Smooth muscle cell of the brain vasculature (primary cell): ENCODE measurements around the gene TMSB4X.
"Not testable (repeated sequence)": the region's sequence is repeated elsewhere in the genome, so short reads cannot be mapped to it uniquely, and the experiment has no call there.

Source experiments
- DNase-seq: peaks from one replicate; pipeline ENCODE4 v3.0.0-alpha.2; 2012; ENCODE audit warnings: low read depth, low spot score

The TMSB4X gene

GRCh38 chrX:12954981-12955380 lies 19.9 kb upstream of the TMSB4X start:
- no peak for DNase-seq

- DNase-seq = no peak
These were observed 18.8 kb upstream of the TMSB4X start for GRCh38 chrX:12955882-12956703.

- no peak for DNase-seq
These were observed 18.0 kb upstream of the TMSB4X start for GRCh38 chrX:12956704-12957534.

- DNase-seq = no peak
These were observed 16.9 kb upstream of the TMSB4X start for GRCh38 chrX:12958059-12958458.

GRCh38 chrX:12958461-12958860 lies 16.4 kb upstream of the TMSB4X start:
- DNase-seq = no peak

- no peak for DNase-seq
These were observed 13.7 kb upstream of the TMSB4X start for GRCh38 chrX:12961196-12961718.

- no peak for DNase-seq
These were observed 12.8 kb upstream of the TMSB4X start for GRCh38 chrX:12962041-12962504.

GRCh38 chrX:12963210-12963850 lies 11.6 kb upstream of the TMSB4X start:
- not testable (repeated sequence) for DNase-seq

GRCh38 chrX:12965131-12965940 lies 9.6 kb upstream of the TMSB4X start:
- no peak for DNase-seq

GRCh38 chrX:12966151-12966550 lies 8.8 kb upstream of the TMSB4X start:
- DNase-seq = no peak

GRCh38 chrX:12967711-12968465 lies 7.0 kb upstream of the TMSB4X start:
- no peak for DNase-seq

- no peak for DNase-seq
These were observed 4.2 kb upstream of the TMSB4X start for GRCh38 chrX:12970691-12971202.

GRCh38 chrX:12971282-12972003 lies 3.5 kb upstream of the TMSB4X start:
- no peak for DNase-seq

GRCh38 chrX:12972243-12972642 lies 2.7 kb upstream of the TMSB4X start:
- no peak for DNase-seq

- DNase-seq = no peak
These were observed 1.9 kb upstream of the TMSB4X start for GRCh38 chrX:12972878-12973560.

- DNase-seq = no peak
These were observed 1.2 kb upstream of the TMSB4X start for GRCh38 chrX:12973561-12974304.

GRCh38 chrX:12974305-12974795 lies 560 bp upstream of the TMSB4X start:
- no peak for DNase-seq

- DNase-seq = no peak
These were observed 708 bp downstream of the TMSB4X start for GRCh38 chrX:12975670-12975965.
